Measurements from ENCODE around the gene NAALADL2.
"Not testable (repeated sequence)": the region's sequence is repeated elsewhere in the genome, so short reads cannot be mapped to it uniquely, and the experiment has no call there.

NAALADL2 gene

DNA sequence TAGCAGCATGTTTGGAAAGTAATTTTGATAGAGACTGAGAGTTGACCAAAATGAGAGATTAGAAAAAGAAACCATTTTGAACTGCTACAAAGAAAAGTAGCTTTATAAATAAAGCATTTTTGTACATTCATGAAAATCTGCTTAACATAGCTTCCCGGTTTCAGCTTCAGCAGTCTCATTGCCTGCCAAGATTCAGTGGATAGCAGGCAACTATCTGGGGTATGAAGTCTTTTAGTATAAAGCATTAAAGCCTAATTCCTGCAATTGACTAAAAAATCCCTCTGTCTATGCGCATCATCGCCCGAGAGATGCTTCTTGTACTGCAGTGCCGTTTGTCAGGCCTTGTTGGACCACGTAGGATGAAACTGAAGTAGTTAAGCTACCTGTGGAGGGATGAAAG is 588.4 kb downstream of the NAALADL2 start:
- no peak for DNase-seq

DNA sequence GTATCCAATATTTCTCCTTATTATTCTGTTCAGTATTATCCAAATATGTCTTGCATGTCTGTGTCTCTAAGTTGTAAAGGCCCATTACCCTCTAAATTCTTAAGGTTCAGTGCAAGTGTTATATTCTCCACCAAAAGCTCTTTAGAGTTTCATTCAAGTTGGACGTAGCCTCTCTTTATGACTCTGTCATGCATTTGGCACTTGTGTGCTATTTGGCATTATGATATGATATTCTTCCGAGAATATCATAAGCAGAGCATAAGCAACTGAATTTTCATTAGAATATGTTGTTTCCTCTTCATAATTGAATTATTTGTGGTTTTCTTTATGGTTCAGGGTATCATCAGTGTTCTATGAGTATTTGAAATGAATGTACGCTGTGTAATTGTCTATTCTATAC is 594.2 kb downstream of the NAALADL2 start:
- DNase-seq = no peak

DNA sequence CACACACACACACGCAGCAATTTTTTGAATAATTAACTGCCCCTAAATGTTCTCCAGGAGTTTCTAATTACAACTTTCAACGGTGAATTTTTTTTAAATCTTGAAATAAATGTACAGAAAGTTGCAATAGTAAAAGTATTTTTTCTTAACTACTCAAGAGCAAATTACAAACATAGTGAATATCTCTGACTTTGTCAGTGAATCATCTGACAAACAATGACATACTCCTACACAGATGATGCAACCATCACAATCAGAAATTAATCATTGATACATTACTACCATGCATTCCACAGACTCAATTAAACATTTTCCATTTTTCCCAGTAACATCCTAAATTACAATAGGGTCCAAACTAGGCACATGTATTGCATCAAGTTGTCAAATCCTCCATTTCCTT is 597.3 kb downstream of the NAALADL2 start:
- no peak for DNase-seq

DNA sequence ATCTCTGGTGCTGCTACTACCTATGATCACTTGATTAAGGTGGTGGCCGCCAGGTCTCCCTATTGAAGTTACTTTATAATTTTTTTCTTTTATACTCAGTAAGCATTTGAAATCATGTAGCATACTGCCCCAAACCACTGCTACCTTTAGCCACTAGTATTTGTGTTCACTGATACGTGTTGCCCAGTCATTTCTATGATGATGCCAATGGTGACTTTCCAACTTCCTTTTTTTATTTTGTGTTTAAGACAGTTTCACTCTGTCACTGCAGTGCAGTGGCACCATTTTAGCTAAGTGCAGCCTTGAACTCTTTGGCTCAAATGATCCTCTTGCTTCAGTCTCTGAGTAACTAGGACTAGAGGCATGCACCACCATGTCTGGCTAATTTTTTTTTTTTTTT is 598.2 kb downstream of the NAALADL2 start:
- DNase-seq = no peak

DNA sequence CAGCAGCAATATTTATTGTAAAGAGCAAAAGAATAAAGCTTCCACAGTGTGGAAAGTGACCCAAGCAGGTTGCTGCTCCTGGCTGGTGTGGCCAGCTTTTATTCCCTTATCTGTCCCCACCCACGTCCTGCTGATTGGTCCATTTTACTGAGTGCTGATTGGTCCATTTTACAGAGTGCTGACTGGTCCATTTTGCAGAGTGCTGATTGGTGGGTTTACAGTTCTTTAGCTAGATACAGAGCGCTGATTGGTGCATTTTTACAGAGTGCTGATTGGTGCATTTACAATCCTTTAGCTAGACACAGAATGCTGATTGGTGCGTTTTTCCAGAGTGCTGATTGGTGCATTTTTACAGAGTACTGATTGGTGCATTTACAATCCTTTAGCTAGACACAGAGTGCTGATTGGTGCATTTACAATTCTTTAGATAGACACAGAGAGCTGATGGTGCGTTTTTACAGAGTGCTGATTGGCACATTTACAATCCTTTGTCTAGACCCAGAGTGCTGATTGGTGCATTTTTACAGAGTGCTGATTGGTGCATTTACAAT is 601.8 kb downstream of the NAALADL2 start:
- DNase-seq = not testable (repeated sequence)

DNA sequence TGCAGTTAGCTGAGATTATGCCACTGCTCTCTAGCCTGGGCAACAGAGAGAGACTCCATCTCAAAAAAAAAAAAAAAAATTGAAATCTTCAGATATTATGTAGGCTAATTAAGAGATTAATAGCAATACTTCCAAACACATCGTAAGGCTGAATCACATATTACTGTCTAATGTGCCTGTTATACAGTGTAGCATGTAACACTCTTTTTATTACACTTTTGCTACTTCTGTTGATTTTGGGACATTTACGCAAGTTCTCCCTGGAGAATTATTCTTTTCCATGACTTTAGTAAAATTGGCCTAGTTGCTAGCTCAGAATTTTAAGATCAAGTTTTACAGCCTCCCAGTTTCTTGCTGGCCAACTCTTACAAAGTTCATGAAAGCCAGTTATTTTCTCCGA is 605.2 kb downstream of the NAALADL2 start:
- no peak for DNase-seq

DNA sequence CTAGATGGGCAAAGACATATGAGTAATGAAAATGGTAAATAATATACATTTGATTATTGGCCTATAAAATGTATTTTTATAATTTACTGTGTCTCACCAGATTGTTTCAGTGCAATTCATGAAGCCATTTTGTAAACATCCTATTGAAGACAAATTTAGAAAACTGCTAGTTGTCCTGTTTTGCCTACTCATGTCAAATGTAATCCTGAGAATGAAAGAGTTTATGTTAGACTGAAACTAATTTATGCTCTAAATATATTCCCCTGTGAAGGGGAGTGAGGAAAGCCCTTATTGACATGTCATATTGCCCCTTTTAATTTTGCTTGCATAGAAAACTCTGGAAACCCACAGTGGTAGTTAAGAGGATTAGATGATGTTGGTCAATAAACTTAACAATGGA is 610.0 kb downstream of the NAALADL2 start:
- DNase-seq = no peak

DNA sequence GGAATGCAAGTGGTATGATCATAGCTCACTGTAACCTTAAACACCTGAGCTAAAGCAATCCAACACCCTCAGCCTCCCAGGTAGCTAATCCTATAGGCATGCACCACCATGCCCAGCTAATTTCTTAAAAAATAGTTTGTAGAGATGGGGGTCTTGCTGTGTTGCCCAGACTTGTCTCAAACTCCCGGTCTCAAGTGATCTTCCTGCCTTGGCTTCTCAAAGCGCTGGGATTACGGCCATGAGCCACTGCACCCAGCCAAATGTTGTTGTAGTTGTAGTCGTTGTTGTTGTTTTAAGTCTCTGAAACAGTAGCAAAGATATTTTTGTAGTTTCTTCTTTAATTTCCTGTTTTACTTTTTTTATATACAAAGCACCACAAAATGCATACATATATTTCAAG is 616.6 kb downstream of the NAALADL2 start:
- DNase-seq = no peak

DNA sequence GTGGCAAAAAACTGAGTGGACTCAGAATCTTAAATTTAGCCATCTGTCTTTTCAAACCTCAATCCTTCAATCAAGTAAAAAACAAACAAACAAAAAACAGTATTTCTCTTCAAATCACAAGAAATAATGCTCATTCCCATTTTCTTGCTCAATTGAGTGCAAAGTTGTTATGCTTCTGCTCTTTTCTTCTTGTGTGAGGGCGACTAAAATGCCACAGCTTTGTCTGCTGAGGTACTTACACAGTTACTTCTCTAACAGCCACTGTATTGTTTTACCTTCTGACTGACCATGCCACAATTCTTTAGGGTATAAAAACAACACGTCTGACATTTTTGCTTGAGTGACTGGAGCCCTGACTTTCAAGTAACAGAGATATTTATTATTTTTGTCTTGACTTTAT is 617.4 kb downstream of the NAALADL2 start:
- DNase-seq = no peak

DNA sequence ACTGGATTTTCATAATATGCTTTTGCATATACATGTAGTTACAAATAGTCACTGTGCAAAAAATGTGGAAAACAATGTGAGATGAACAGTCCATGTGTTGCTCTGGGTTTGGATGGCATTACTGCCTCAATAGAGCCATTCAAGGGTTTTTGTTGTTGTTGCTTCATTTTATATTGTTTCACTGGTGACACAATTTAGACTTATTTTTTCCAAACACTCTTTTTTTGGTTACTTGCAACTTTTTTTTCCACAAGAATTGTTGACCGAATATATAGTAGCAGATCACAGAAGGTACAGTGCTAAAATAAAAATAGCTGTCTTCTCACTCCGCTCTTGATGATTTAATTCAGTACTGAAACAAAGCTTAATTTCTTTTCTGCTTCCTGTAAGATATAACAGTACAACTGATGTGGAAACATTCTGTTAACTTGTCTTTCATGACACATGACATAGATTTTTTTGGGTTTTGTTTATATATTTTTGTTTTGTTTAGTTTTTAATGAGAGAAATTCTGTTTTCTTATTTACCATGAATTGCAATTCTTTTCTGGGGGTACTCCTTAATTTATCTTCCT is 618.6 kb downstream of the NAALADL2 start:
- no peak for DNase-seq

DNA sequence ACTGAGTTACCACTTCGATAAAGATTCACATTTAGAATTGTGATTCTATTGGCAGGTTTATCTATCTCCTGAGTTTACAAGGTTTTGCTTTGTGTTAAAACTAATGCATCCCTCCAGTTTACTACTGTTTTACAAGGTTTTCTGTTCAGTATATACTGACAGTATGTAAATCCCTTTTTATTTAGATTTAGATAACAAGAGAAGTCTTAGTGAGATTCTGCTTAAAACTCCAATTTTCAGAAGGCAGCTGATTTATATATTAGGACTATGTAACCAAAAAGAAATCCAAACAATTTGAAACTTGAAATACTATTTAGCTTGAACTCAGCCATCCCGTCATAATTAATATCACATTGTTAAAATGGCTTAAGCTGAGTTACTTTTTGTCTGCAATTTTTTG is 619.2 kb downstream of the NAALADL2 start:
- DNase-seq = no peak

DNA sequence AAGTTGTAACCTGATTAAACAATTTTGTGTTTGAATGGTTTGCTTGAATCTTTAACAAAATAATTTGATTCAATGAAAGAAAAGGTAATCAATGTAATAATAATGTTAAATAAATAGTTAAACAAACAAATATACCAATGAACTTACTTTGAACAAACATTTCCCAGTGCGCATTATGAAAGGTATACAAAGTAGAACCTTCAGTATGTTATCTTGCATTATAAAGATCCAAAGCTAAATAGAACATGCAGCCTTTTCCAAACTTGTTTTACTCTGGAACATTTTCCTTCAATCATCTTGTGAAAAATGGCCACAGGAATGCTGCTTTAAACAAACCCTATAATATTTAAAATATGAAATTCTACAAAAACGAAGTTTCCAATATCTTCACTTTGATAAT is 620.0 kb downstream of the NAALADL2 start:
- no peak for DNase-seq

DNA sequence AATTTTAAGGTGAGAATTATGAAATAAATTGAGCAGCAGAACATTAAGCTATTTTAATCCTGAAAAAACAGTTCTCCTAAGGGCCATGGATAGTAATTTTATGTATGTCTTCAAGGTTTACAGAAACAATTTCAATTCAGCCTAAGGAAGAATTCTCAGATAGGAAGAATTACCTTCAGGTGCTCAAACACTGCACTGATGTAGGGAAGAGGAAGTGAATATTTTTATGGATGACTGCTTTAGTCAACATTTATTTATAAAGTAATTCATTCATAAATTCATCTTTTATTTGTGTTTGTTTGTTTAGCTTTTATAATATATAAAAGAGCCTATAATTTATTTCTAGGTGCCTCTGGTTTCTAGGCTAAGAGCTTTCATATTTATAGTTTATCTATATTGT is 620.7 kb downstream of the NAALADL2 start:
- DNase-seq = no peak

DNA sequence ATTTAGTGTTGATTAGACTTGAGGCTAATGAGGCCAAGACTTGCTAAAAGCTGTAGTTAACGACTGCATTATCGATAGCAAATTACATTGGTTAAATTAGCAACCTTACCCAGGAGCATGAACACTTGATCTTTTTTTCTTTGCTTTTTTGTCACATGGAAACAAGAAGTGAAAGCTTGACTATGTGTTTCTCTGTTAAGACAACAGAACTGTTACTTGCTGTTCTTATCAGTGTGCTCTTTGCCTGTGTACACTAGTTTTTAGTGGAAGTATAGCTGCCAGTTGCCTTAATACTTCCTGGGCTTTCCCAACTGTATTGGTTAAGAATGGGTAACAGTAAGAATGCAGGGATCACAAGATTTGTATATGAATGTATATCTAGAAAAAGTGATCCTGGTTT is 625.5 kb downstream of the NAALADL2 start:
- no peak for DNase-seq

DNA sequence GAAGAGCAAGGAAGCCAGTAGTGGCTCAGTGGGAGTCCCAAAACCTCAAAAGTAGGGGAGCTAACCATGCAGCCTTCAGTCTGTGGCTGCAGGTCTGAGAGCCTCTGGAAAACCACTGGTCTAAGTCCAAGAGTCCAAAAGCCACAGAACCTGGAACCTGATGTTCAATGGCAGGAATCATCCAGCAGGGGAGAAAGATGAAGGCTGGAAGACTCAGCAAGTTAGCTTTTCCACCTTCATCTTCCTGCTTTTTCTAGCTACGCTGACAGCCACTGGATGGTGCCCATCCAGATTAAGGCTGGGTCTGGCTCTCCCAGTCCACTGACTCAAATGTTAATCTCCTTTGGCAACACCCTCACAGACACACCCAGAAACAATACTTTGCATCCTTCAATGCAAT is 626.3 kb downstream of the NAALADL2 start:
- no peak for DNase-seq

DNA sequence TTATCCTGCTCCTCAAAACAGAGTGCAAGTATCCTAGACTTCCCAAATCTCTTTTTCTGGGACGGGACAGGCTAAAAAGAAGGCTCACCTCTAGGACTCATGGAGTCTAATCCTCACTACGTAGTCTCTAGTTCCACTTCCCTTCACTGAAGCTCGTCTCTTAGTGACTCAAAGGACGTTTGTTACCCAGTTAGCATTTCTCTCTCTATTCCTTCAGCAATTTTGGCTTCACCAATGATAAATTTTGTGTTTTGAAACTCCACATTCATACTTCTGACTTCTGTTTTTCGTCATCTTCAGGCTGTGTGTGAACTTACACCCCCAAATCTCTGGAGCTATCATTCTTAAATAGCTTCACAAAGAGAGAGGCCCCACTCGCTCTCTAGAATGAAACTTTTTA is 627.1 kb downstream of the NAALADL2 start:
- no peak for DNase-seq

DNA sequence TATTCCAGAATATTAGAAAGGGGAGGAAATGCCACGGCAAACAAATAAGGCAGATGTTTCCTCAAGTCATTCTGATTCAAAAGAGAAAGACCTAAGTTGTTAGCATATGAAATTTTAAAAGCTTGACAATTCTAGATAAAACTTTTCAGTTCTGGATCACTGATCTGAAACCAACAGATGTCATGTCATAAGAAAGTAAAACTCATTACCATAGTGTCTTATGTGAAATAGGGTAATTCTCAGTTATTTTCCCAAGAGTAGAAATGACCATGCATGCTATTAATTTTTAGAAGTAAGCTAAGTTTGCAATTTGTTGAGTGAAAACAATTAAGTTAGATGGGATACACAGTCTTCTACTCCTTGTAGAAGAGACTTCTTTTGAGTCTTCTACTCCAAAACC is 630.3 kb downstream of the NAALADL2 start:
- no peak for DNase-seq

DNA sequence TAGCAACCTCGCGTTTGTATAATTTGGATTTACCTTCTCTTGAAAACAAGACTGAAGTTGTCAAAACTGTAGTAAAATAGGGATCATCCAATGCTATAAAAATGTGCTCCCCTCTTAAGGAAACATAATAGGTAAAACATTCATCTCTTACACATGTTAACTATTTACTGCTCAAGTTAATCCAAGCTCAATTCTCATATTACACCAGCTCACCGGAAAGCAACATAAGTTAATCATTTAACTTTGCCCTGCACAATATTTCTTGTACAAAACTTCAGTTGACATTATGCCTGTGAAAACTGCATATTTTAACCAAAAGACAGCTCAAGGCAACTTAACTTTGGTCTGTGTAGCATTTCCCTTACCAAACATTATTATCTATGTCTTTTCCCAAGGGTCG is 634.2 kb downstream of the NAALADL2 start:
- no peak for DNase-seq

DNA sequence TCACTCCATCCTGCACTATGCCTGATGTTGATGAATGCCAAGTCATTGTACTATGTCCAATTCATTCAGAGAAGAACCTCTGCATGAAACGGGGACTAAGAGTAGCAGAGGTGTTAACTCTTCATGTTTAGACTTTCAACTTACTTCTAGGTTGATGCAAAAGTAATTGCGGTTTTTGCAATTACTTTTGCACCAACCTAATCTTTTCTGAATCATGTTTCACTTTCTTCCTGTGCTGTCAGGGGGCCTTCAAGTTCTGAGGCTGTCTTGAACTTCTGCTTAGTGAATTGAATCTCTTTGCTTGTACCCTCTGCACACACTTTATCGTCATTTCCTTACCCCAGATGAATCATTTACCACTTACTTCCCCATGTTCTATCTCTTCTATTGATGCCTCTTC is 636.2 kb downstream of the NAALADL2 start:
- no peak for DNase-seq

DNA sequence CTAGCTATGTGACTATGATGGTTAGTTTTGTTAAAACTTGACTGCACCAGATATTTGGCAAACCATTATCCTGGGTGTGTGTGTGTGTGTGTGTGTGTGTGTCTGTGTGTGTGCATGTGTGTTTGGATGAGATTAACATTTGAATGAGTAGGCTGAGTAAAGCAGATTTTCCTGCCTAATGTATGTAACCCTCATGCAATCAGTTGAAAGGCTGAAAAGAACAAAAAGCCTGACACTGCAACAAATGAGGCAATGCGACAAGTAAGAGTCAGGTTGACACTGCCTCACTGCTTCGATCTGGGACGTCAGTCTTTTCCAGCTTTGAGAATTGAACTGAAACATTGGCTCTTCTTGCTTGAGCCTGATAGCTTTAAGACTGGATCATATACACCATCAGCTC is 643.0 kb downstream of the NAALADL2 start:
- no peak for DNase-seq

DNA sequence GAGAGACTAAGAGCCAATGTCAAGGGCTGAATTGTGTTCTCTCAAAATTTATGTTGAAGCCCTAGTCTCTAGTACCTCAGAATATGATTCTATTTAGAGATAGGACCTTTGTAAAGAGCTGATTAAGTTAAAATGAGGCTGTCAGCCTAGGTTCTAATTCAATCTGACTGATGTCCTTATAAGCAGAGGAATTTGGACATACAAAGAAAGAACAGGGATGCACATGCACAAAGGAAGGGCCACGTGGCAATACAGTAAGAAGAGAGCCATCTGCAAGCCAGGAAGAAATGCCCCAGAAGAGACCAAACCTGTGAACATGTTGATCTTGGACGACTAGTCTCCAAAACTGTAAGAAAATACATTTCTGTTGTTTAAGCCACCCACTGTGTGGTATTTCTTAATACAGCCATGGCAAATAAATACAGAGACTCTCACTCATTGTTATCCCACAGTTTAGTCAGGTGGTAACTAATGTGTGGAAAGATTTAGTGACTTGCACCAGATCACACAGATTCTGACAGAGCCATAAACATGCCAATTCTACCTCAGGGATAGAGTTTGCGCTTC is 652.2 kb downstream of the NAALADL2 start:
- DNase-seq = no peak

DNA sequence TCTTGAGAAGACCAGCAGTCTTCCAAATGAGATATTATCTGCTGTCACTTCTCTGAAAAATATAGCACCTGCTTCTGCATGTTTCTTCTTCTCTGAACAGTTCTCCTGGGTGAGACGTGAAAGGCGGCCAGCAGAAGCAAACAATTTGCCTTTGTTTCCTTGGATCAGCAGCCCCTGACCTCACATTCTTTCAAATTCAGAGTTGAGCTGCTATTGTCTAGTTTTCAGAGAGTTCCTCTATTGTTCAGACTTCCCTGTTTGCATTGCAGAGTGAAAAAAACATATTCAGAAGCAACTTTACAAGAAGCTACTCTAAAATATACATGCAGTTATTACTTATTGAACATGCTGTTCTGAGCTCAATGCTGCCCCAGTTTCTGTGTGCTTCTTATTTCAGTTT is 653.6 kb downstream of the NAALADL2 start:
- DNase-seq = no peak

DNA sequence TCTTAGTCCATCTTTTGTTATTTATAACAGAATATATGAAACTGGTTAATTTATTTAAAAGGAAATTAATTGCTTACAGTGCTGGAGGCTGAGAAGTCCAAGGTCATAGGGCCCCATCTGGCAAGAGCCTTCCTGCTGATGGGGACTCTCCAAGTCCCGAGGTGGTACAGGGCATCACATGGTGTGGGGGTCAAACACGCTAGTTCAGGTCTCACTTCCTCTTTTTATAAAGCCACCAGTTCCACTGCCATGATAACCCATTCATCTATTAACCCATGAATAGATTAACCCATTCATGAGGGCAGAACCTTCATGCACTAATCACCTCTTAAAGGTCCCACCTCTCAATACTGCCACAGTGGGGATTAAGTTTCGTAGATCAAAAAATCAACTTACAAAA is 659.3 kb downstream of the NAALADL2 start:
- no peak for DNase-seq

DNA sequence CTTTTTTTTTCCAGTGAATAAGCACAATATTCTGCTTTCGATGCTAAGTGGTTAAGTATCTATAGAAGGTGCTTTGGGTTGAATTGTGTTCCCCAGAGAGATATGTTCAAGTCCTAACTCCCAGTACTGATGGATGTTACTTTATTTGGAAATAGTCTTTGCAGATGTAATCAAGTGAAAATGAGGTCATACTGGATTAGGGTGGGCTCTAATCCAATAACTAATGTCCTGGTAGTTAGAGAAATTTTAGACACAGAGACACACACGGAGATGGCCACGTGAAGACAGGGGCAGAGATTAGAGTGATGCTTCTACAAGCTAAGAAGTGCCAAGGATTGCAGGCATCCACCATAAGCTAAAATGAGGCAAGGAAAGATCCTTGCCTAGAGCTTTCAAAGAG is 662.3 kb downstream of the NAALADL2 start:
- no peak for DNase-seq

DNA sequence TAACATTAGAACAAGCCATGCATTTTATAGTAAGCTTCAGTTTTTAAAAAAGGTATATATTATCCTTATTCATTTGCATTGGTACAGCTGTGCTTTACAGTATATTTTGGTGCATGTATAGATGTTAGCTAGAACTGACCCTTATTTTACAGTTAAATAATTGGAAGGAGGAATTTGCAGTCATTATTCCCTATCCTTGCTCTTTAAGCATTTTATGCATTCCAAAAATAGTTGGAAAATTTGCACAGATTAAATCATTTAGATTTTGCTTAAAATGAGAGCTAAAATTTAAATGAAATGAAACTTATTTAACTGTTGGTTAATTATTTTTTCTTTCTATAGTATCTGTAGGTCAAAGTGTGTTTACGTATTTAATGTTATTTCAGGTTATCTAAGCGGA is 667.1 kb downstream of the NAALADL2 start:
- DNase-seq = no peak

Measured in activated CD4-positive, alpha-beta T cell treated with anti-CD3 and anti-CD28 coated beads for 48 hours (primary cell).